K562 (cell line): ENCODE data around the gene SMARCC1. TPM values are rescaled to one million over a fixed set of nuclear protein-coding genes. Genes with fewer than 3 reads are reported as not detected.

Experiments used
- BACH1 ChIP-seq: fragments of 200-800 bp; sonication (Bioruptor generic); IDR thresholded peaks from 2 replicates; pipeline ENCODE4 v1.6.1; 2016; ENCODE audit warnings: missing genetic modification characterization, missing compliant biosample characterization
- CHD2 ChIP-seq: IDR thresholded peaks from 2 replicates; pipeline ENCODE4 v1.6.1; 2011; ENCODE audit warnings: low read depth, low read length
- CREB5 ChIP-seq: fragments of 250-450 bp; sonication (Bioruptor Pico); IDR thresholded peaks from 2 replicates; pipeline ENCODE4 v1.5.0; 2020; ENCODE audit warnings: mild to moderate bottlenecking
- HNRNPLL ChIP-seq: fragments of 200-400 bp; formaldehyde crosslinking; IDR thresholded peaks from 2 replicates; pipeline ENCODE4 v1.6.1; 2017; ENCODE audit warnings: low read length, low read depth, mild to moderate bottlenecking; ENCODE audit not compliant: poor library complexity, severe bottlenecking
- IRF1 ChIP-seq: sonication (generic); formaldehyde crosslinking; IDR thresholded peaks from 2 replicates; pipeline ENCODE4 v1.8.0; 2022; ENCODE audit warnings: missing genetic modification reagents, mild to moderate bottlenecking, borderline replicate concordance
- KDM4B ChIP-seq, 2 experiments: fragments of 450-650 bp in 1 of 2; sonication (generic) in 1 of 2; IDR thresholded peaks; 2 replicates each; pipeline ENCODE4 v1.6.1; 2016 to 2017; ENCODE audit warnings: borderline replicate concordance in 2 of 2, antibody characterized with exemption in 1 of 2, low read depth in 1 of 2, mild to moderate bottlenecking in 1 of 2
- NCOA1 ChIP-seq: fragments of 450-650 bp; IDR thresholded peaks from 2 replicates; pipeline ENCODE4 v1.6.1; 2016; ENCODE audit warnings: low read depth
- NFATC3 ChIP-seq: fragments of 450-650 bp; IDR thresholded peaks from 2 replicates; pipeline ENCODE4 v1.6.1; 2017; ENCODE audit warnings: mild to moderate bottlenecking
- REST ChIP-seq, 2 experiments: fragments of 450-650 bp; formaldehyde crosslinking in 1 of 2; IDR thresholded peaks; 2 replicates each; pipeline versions ENCODE4 v1.4.0 to v1.6.1; 2014 to 2020; ENCODE audit warnings: mild to moderate bottlenecking in 2 of 2, borderline replicate concordance in 1 of 2, low read depth in 1 of 2
- UBTF ChIP-seq, 2 experiments: IDR thresholded peaks; 2 replicates each; pipeline ENCODE4 v1.6.1; 2012; ENCODE audit warnings: improper control_type of control experiment in 2 of 2, low read depth in 2 of 2, low read length in 2 of 2, borderline replicate concordance in 1 of 2
- ZNF263 ChIP-seq: sonication (generic); formaldehyde crosslinking; IDR thresholded peaks from 2 replicates; pipeline ENCODE4 v1.8.0; 2022; ENCODE audit warnings: mild to moderate bottlenecking, missing genetic modification reagents, borderline replicate concordance
- ZNF277 ChIP-seq: fragments of 250-450 bp; sonication (Bioruptor Pico); IDR thresholded peaks from 2 replicates; pipeline ENCODE4 v1.8.0; 2022; ENCODE audit warnings: inconsistent platforms, mild to moderate bottlenecking, moderate library complexity, borderline replicate concordance
- ZNF696 ChIP-seq: fragments of 250-450 bp; sonication (Bioruptor Pico); conservative IDR thresholded peaks from 2 replicates; pipeline ENCODE4 v1.4.0; 2020; ENCODE audit warnings: mild to moderate bottlenecking, moderate library complexity
- polyA plus RNA-seq, 8 experiments: library from polyadenylated mRNA; depleted of rRNA in 4 of 8; stranded (reverse) in 5 of 8; unstranded in 3 of 8; fragments of >200 nt; fragmentation: Nextera tagmentation in 2 of 8; fragmentation: Illumina TruSeq in 1 of 8; extraction: Ambion mirVana in 2 of 8; extraction: Trizol in 1 of 8; gene quantifications; 2 replicates each; pipeline versions ENCODE4 v1.2.1 to v1.2.3, GENCODE V29; 2011 to 2014; ENCODE audit warnings: inconsistent platforms in 1 of 8, missing spikeins in 1 of 8
- total RNA-seq, 7 experiments: library from RNA; depleted of rRNA in 6 of 7; stranded (reverse); fragments of >200 nt in 6 of 7; fragmentation: Illumina TruSeq in 2 of 7; extraction: Trizol in 2 of 7; gene quantifications; 2 replicates each; pipeline versions ENCODE4 v1.2.1 to v1.2.3, GENCODE V29; 2011 to 2021; ENCODE audit warnings: low replicate concordance in 1 of 7

Gene SMARCC1
- total and polyA plus RNA-seq, 9 of the 15 experiments (the other 6 are each of a cell fraction or from before 2014, with no cell fraction given), result 20.7 to 199 (median 66.0) TPM

- no peak for TF ChIP-seq UBTF (IDR thresholded peaks at IDR 0.05; ENCODE audit: borderline replicate concordance in 1 of 2, low read depth in 2 of 2, low read length in 2 of 2)
- TF ChIP-seq HNRNPLL, result no peak
- peak; percentile 69 for TF ChIP-seq NCOA1
- TF ChIP-seq ZNF263 (CRISPR knock-in tag), result no peak
- 0 out of 2 replicates have a peak, but pooled peaks have one; percentile 43 for TF ChIP-seq NFATC3
- TF ChIP-seq IRF1 (CRISPR knock-in tag), result no peak
- TF ChIP-seq CREB5 (CRISPR knock-in tag), result no peak
- TF ChIP-seq ZNF696 (CRISPR knock-in tag), result no peak
- peak; percentile 96 for TF ChIP-seq REST (IDR thresholded peaks at IDR 0.05; ENCODE audit: borderline replicate concordance)
- TF ChIP-seq REST (CRISPR knock-in tag; IDR thresholded peaks at IDR 0.05; ENCODE audit: low read depth), result no peak
- TF ChIP-seq ZNF277 (CRISPR knock-in tag), result no peak
- TF ChIP-seq KDM4B (IDR thresholded peaks at IDR 0.05; ENCODE audit: borderline replicate concordance in 2 of 2, low read depth in 1 of 2), result no peak
- no peak for TF ChIP-seq CHD2
- no peak for TF ChIP-seq BACH1 (tag)
Observed at GRCh38 chr3:47762233-47762632, 19.5 kb downstream of the SMARCC1 start (continued).
